CD14-positive monocyte (primary cell): ENCODE results near the gene BICDL1. TPM values are rescaled to one million over a fixed set of nuclear protein-coding genes. Genes with fewer than 3 reads are reported as not detected.

ENCODE experiments used
- DNase-seq, 3 donors: peaks; one replicate each; pipeline ENCODE4 v3.0.0-alpha.2; 2011 to 2022
- H2AFZ ChIP-seq: 2 replicates; pipeline ENCODE4 v1.6.0; 2012; ENCODE audit warnings: mild to moderate bottlenecking, low read depth, low read length, inconsistent platforms; ENCODE audit not compliant: insufficient read depth, poor library complexity, severe bottlenecking
- H3K27ac ChIP-seq, 2 donors: 1 replicate in 1 of 2; 2 replicates in 1 of 2; pipeline ENCODE4 v1.5.1; 2012 to 2013; ENCODE audit warnings: low read length in 2 of 2, control low read depth in 1 of 2, inconsistent platforms in 1 of 2, low read depth in 1 of 2, mild to moderate bottlenecking in 1 of 2
- H3K27me3 ChIP-seq, 2 donors: one replicate each; pipeline versions ENCODE4 v1.6.0 to v1.6.1; 2011 to 2013; ENCODE audit warnings: low read length in 2 of 2; ENCODE audit not compliant: control insufficient read depth in 2 of 2, insufficient read depth in 2 of 2
- H3K36me3 ChIP-seq, 2 donors: replicated peaks in 1 of 2; 1 replicate in 1 of 2; 2 replicates in 1 of 2; pipeline versions ENCODE4 v1.5.1 to v1.6.1; 2012 to 2013; ENCODE audit warnings: low read length in 2 of 2, control low read depth in 1 of 2, inconsistent platforms in 1 of 2, mild to moderate bottlenecking in 1 of 2; ENCODE audit not compliant: insufficient read depth in 2 of 2, control insufficient read depth in 1 of 2
- H3K4me1 ChIP-seq, 2 donors: 1 replicate in 1 of 2; 2 replicates in 1 of 2; pipeline versions ENCODE4 v1.5.1 to v1.6.1; 2012 to 2013; ENCODE audit warnings: low read length in 2 of 2, control low read depth in 1 of 2, inconsistent platforms in 1 of 2, mild to moderate bottlenecking in 1 of 2, moderate library complexity in 1 of 2; ENCODE audit not compliant: insufficient read depth in 2 of 2, control insufficient read depth in 1 of 2
- H3K4me2 ChIP-seq: replicated peaks from 2 replicates; pipeline ENCODE3; 2012; ENCODE audit warnings: low read length, moderate library complexity, mild to moderate bottlenecking; ENCODE audit not compliant: poor library complexity, severe bottlenecking; ENCODE audit errors: extremely low read depth
- H3K4me3 ChIP-seq, 3 experiments: fragments of 200-600 bp in 1 of 3; sonication (generic) in 1 of 3; replicated peaks in 1 of 3; 1 replicate in 2 of 3; 2 replicates in 1 of 3; pipeline ENCODE4 v1.5.1; 2011 to 2013; ENCODE audit warnings: low read length in 3 of 3, mild to moderate bottlenecking in 3 of 3, control low read depth in 2 of 3, low read depth in 2 of 3, inconsistent platforms in 1 of 3, moderate library complexity in 1 of 3
- H3K79me2 ChIP-seq: 2 replicates; pipeline ENCODE4 v1.6.0; 2012; ENCODE audit warnings: mild to moderate bottlenecking, control low read depth, inconsistent platforms, low read length, moderate library complexity; ENCODE audit not compliant: insufficient read depth
- H3K9ac ChIP-seq: 2 replicates; pipeline ENCODE4 v1.6.0; 2017; ENCODE audit warnings: low read length, mild to moderate bottlenecking; ENCODE audit not compliant: insufficient read depth, poor library complexity, severe bottlenecking
- H3K9me3 ChIP-seq, 2 donors: replicated peaks in 1 of 2; 1 replicate in 1 of 2; 2 replicates in 1 of 2; pipeline versions ENCODE4 v1.5.1 to v1.6.1; 2012 to 2013; ENCODE audit warnings: low read length in 2 of 2, control low read depth in 1 of 2; ENCODE audit not compliant: control insufficient read depth in 1 of 2, insufficient read depth in 1 of 2
- H4K20me1 ChIP-seq: 2 replicates; pipeline ENCODE4 v1.6.0; 2012; ENCODE audit warnings: mild to moderate bottlenecking, low read length, control low read depth, moderate library complexity; ENCODE audit not compliant: insufficient read depth
- H3K27ac Mint-ChIP-seq, 7 donors: one replicate each; pipeline ENCODE4 v1.8.0; 2020; ENCODE audit warnings: mild to moderate bottlenecking in 7 of 7, mixed read lengths in 7 of 7, moderate library complexity in 6 of 7, inconsistent platforms in 2 of 7
- H3K27me3 Mint-ChIP-seq, 3 donors: one replicate each; pipeline ENCODE4 v1.8.0; 2021 to 2022; ENCODE audit warnings: low read depth in 3 of 3, mild to moderate bottlenecking in 3 of 3, mixed read lengths in 3 of 3, moderate library complexity in 3 of 3, inconsistent platforms in 1 of 3
- H3K36me3 Mint-ChIP-seq, 2 donors: one replicate each; pipeline ENCODE4 v1.8.0; 2020; ENCODE audit warnings: mixed read lengths in 2 of 2, inconsistent platforms in 1 of 2, mild to moderate bottlenecking in 1 of 2
- H3K4me1 Mint-ChIP-seq: one replicate; pipeline ENCODE4 v1.8.0; 2020; ENCODE audit warnings: mild to moderate bottlenecking, mixed read lengths
- H3K4me3 Mint-ChIP-seq, 2 donors: one replicate each; pipeline ENCODE4 v1.8.0; 2020; ENCODE audit warnings: mild to moderate bottlenecking in 2 of 2, mixed read lengths in 2 of 2, moderate library complexity in 1 of 2
- H3K9me3 Mint-ChIP-seq, 7 donors: one replicate each; pipeline ENCODE4 v1.8.0; 2020 to 2022; ENCODE audit warnings: mixed read lengths in 7 of 7, mild to moderate bottlenecking in 6 of 7, moderate library complexity in 6 of 7, inconsistent platforms in 2 of 7
- WGBS: methylation state at CpG from one replicate; pipeline ENCODE4 v1.1.5; 2013; ENCODE audit warnings: missing lambda C conversion rate; ENCODE audit not compliant: insufficient coverage; 5-methylcytosine and 5-hydroxymethylcytosine counted together
- intact Hi-C, 2 donors: fragments of 100-400 bp; cut with micrococcal nuclease; formaldehyde crosslinking; loops; one replicate each; pipeline versions ENCODE4 v1.15.0 to v1.15.1; 2023
- polyA plus RNA-seq, 3 donors: library from polyadenylated mRNA; depleted of rRNA in 1 of 3; unstranded in 2 of 3; stranded (reverse) in 1 of 3; fragments of 300-500 nt in 2 of 3; fragments of >200 nt in 1 of 3; fragmentation: Illumina TruSeq in 2 of 3; gene quantifications; 1 replicate in 2 of 3; 2 replicates in 1 of 3; pipeline ENCODE4 v1.2.3, GENCODE V29; 2012 to 2021
- TF ChIP-seq, protein P1 (sequence below): fragments of 200-600 bp; IDR thresholded peaks from one replicate; pipeline ENCODE4 v1.8.0; 2022; ENCODE audit warnings: antibody characterized with exemption, mild to moderate bottlenecking

Gene BICDL1
- polyA plus RNA-seq, 3 donors = 0.13 TPM; not detected in 2

DNA sequence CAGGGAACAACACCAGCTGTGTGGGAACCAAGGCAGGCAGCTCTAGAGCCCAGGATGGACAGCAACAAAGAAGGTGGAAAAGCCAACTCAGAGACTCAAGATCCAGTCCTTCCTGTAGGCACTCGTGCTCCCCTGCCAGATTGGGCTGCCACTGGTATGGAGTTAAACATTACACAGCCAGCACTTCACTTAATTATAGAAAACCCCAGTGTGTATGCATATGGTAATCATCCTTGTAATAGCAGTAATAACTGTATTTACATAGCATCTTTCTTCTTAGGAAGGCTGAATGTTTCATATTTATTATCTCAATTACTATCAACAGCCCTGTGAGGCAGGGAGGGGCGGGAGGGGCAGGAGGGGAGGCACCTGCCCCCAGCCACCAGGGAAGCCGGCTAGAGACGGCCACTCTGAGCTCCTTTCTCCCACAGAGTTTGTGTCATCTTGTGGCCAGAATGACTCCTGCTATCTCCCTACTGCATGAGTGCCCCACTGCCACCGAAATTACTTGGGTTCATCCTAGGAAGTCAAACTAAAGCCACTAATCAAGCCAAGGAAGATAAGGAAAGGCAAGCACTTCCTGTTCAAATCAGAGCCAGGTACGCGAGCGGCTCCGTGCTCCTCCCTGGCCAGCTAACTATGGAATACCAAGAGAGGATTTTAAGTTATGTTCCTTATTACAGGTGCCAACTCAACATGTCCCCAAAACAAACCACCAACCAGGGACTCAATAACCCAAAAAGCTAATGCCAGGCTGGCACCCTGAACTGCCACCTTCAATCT, 143.2 kb downstream of the BICDL1 start:
- Mint-ChIP-seq H3K4me3 (no peak overlapping the region), H3K9me3 (no peaks in the 10 kb centered on the region), H3K27ac (peak overlapping the region in 1 of 7 donors; percentile 46), H3K36me3 (peaks cover 95 to 99% of the 10 kb centered on the region in 2 donors), H3K27me3 (peaks cover 0 to 4% (median 0%) of the 10 kb centered on the region in 3 donors), H3K4me1 (peaks cover 7% of the 10 kb centered on the region)
- H3K4me2 ChIP-seq = no peak overlapping the region
- TF ChIP-seq, protein P1, sequence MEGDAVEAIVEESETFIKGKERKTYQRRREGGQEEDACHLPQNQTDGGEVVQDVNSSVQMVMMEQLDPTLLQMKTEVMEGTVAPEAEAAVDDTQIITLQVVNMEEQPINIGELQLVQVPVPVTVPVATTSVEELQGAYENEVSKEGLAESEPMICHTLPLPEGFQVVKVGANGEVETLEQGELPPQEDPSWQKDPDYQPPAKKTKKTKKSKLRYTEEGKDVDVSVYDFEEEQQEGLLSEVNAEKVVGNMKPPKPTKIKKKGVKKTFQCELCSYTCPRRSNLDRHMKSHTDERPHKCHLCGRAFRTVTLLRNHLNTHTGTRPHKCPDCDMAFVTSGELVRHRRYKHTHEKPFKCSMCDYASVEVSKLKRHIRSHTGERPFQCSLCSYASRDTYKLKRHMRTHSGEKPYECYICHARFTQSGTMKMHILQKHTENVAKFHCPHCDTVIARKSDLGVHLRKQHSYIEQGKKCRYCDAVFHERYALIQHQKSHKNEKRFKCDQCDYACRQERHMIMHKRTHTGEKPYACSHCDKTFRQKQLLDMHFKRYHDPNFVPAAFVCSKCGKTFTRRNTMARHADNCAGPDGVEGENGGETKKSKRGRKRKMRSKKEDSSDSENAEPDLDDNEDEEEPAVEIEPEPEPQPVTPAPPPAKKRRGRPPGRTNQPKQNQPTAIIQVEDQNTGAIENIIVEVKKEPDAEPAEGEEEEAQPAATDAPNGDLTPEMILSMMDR = no peak
- peaks cover 4 to 5% of the 10 kb centered on the region in 2 donors for H3K4me1 ChIP-seq
- no peaks in the 10 kb centered on the region for H3K79me2 ChIP-seq
- no peak overlapping the region for H3K9ac ChIP-seq
- H3K27me3 ChIP-seq = no peaks in the 10 kb centered on the region
- no peak for DNase-seq
- no peak overlapping the region for H3K27ac ChIP-seq
- no peaks in the 10 kb centered on the region for H3K9me3 ChIP-seq
- no peak overlapping the region for H3K4me3 ChIP-seq
- H4K20me1 ChIP-seq = peaks cover 20% of the 10 kb centered on the region
- peaks cover 93 to 100% of the 10 kb centered on the region in 2 donors for H3K36me3 ChIP-seq
- intact Hi-C loops = no loop called here
- 86% methylated on average over 2 of the region's 9 CpGs for WGBS
- no peak overlapping the region for H2AFZ ChIP-seq

DNA sequence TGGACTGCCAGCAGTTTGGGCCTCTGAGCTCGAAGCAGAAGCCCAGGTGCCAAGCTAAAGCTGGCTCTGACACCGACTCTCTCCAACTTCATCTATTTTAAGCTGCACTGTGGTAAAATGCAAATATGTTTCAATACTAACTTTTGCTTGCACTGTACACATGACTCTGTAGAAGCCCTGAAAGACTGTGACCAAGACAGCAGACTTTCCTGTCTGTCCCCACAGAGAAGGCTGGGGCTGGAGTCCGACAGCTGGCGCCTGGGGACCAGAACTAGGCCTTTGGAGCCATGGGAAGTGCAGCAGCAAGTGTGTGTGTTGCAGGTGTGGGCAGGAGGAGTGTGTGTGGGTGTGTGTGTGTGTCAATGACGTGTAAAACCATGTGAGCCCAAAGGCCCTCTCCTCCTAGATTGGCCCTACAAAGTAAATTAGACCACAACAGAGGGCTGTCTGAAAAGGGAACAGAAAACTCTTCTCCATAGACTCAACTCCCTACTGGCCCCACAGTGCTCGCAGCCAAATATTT, 143.9 kb downstream of the BICDL1 start:
- H3K36me3 ChIP-seq = peaks cover 94 to 100% of the 10 kb centered on the region in 2 donors
- H3K9me3 Mint-ChIP-seq = no peaks in the 10 kb centered on the region
- TF ChIP-seq, protein P1 = no peak
- H3K4me1 ChIP-seq = no peaks in the 10 kb centered on the region
- H3K9ac ChIP-seq = no peak overlapping the region
- H4K20me1 ChIP-seq = peaks cover 13% of the 10 kb centered on the region
- H3K27me3 ChIP-seq = no peaks in the 10 kb centered on the region
- no peak overlapping the region for H3K27ac ChIP-seq
- H3K27me3 Mint-ChIP-seq = peaks cover 0 to 4% (median 0%) of the 10 kb centered on the region in 3 donors
- H3K27ac Mint-ChIP-seq = no peak overlapping the region
- H3K9me3 ChIP-seq = no peaks in the 10 kb centered on the region
- H3K4me1 Mint-ChIP-seq = peaks cover under 1% of the 10 kb centered on the region
- H3K79me2 ChIP-seq = no peaks in the 10 kb centered on the region
- no peak overlapping the region for H3K4me3 Mint-ChIP-seq
- 100% methylated on average over 3 of the region's 6 CpGs for WGBS
- H3K4me2 ChIP-seq = no peak overlapping the region
- no peak for DNase-seq
- H2AFZ ChIP-seq = no peak overlapping the region
- peaks cover 95 to 99% of the 10 kb centered on the region in 2 donors for H3K36me3 Mint-ChIP-seq
- H3K4me3 ChIP-seq = no peak overlapping the region
- intact Hi-C loops = no loop called here
